Stimulated activated CD8-positive, alpha-beta memory T cell treated with anti-CD3 and anti-CD28 coated beads, Interleukin-12 subunit alpha, Interleukin-12 subunit beta, amount 100 ng/mL, for 1 hour (primary cell): ENCODE results near the gene LRMDA.

Experiments
- DNase-seq: peaks from one replicate; pipeline ENCODE4 v3.0.0-alpha.2; 2020; ENCODE audit warnings: low read depth

Gene LRMDA

DNA sequence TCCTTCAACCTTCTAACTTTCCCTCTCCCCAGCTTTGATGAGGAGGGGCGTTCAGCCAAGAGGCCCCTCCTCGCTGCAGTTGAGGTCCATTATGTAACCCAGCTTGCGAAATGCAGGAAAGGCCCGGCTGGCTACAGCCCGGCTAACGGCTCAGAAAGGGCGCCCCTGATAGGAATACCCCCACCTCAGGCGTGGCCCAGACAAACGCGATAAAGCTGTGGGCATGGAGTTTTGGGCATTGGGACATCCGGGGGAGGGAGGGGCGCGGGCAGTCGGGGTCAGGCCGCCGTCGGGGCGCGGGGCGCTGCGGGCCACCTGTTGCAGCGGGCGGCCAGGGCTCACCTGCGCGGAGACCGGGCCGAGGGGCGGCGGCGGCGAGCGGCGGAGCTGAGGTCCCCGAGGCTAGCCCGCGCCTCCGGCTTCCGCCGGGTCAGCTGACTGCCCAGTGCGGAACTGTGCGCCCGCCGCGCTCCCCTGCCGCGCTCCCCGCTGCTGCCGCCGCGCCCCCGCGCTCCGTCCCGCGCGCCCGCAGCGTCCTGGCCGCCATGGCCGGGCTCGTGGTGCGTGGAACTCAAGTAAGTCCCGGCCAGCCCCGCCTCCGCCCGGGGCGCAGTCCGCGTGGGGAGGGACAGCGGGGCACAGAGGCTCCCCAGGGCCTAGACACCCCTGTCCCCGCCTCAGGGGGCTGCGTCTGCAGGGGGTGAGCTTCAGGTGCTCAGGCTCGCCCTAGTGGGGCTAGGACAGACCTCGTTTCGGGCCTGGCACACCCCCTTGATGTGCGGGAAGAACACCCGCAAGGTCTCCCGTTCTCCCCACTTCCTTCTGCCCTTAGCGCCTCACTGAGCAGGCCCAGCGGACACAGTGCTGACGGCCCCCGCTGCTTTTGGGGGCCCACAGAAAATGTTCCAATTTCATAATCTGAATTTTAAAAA, at the start of gene LRMDA:
TSS of gene LRMDA (plus strand) at position 445 of the 932 bp plus-strand sequence.
- no peak for DNase-seq

GRCh38 chr10:75386128-75386527, 45.3 kb upstream of the LRMDA start:
- no peak for DNase-seq

GRCh38 chr10:75388082-75388481, 43.3 kb upstream of the LRMDA start:
- no peak for DNase-seq

- no peak for DNase-seq
Measured at GRCh38 chr10:75390178-75390577, 41.2 kb upstream of the LRMDA start.

DNA sequence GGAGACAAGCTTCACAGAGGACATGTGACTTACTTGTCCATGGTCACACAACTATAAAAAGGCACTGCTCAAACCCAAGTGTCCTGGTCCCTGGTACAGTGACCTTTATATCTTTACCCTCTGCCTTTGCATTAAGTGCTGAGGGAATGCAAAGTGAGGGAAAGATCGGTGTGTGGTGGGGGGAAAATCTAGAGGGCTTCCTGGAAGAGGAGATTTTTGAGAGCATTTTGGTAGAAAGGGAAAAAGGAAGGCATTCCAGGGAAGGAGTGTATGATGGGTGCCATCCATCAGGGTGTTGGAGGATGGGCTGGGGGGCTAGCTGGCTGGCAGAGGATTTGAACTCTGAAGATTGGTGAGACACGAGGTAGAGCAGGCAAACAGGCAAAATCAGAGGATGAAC, 39.2 kb upstream of the LRMDA start:
- DNase-seq = no peak

- DNase-seq = no peak
Measured at GRCh38 chr10:75392744-75393143, 38.7 kb upstream of the LRMDA start.

- no peak for DNase-seq
Measured at GRCh38 chr10:75394221-75394620, 37.2 kb upstream of the LRMDA start.

DNA sequence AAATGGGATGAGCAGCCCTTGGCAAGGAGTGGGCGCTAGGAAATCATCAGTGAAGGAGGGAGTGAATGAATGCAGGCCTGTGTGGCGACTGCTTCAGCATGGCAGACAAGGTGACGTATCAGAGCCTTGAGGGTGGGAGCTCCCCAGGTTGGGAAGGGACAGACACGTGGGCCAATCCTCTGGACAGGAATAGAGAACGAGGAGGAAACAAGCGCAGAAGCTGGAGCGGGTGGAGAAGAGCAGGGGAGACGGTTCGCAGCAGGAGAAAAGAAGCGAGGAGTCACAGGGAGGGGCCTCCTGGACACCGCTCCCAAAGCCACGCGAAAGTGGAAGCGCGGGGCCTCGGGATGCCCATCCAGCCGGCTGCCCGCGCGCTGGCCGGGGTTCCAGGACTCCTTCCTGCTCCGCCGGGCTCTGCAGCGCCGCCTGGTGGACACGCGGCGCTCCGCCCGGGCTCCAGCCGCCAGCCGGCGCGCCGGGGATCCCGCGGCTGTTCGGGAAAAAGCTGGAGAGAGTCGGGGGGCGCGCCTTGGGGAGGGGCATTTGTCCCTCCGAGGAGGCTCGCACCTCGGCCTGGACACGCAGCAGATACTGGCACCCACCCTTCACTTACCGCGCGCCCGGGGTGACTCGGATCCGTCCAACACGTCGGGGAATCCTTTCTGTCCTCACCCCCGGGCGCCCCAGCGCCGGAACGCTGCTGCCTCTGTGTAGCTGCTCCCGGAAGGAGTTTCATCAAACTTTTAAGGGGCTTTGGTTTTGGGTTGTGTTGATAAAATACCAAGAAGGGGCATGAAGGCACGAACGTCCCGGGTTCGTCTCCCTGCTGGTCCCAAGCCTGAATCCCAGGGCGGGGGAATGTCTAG, 36.1 kb upstream of the LRMDA start:
- DNase-seq = no peak

DNA sequence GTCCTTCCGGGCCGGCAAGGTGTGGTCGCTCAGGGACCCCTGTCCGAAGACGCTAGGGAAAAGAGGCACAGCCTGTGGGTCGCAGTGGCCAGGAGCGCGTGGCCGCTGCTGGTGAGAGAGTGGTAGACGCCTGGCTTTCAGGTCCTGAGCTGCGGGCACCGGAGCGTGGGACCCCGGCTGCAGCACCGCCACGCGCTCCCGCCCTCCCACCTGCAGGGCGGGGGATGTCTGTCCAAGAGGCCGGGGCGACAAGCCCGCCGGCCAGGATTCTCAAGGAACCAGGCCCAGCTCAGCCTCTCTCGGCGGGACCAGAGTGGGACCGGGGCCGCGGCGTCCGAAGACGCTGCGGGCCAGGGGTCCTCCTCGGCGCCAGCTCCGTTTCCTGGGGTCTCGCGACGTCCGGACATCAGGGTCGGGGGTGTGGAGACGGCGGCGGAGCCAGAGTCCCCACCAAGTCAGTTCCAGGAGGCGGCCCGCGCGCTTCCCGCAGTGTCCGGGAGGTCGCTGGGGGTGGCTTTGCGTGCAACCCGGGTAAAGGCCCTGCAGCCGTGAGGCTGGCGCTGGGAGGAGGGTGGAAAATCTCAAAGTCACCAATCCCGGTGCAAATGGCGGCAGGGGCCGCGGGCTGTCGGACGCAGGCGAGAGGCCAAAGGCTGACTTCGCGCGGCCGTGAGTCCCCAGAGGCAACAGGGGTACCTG, 35.3 kb upstream of the LRMDA start:
- DNase-seq = no peak

DNA sequence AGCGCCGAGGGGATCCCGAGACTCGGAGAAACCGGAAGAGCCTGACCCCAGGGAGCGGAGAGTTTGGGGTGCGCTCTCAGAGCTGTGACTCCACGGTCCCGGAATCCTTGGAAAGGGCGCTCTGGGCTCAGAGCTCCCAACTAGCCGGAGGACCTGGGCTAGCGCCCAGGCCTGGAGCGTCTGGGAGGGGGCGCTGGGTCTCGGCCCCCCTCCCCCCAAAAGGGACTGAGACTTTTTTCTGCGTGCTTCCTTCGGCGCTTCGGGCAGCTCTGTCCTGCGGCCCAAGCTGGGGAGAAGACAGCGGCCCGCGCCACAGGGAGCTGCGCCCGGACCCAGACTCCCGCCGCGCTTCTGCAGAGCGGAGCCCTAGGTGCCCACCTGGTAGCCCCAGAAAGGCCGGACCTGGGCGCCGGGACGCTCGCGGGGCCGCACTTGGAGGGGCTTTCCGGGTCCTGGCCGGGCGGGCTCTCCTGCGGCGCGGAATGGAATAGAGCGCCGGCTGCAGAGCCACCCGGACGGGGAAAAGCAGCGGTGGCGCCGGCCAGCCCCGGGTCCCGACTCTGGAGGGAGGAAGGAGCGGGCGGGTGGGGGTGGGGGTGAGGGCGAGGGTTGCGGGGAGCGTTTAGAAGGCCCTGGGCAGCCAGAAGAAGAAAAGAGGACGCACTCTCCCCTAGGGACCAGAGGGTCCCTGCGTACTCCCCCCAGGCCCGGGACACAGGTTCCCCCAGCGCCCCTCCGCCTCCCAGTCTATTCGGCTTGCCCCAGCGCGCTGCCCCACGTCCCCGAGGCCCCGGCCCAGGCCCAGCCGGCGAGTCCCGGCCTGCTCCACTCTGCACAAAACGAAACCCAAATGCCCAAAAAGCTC, 34.6 kb upstream of the LRMDA start:
- no peak for DNase-seq

- DNase-seq = no peak
Measured at GRCh38 chr10:75397496-75398199, 33.8 kb upstream of the LRMDA start.

- no peak for DNase-seq
Measured at GRCh38 chr10:75398200-75398691, 33.2 kb upstream of the LRMDA start.

DNA sequence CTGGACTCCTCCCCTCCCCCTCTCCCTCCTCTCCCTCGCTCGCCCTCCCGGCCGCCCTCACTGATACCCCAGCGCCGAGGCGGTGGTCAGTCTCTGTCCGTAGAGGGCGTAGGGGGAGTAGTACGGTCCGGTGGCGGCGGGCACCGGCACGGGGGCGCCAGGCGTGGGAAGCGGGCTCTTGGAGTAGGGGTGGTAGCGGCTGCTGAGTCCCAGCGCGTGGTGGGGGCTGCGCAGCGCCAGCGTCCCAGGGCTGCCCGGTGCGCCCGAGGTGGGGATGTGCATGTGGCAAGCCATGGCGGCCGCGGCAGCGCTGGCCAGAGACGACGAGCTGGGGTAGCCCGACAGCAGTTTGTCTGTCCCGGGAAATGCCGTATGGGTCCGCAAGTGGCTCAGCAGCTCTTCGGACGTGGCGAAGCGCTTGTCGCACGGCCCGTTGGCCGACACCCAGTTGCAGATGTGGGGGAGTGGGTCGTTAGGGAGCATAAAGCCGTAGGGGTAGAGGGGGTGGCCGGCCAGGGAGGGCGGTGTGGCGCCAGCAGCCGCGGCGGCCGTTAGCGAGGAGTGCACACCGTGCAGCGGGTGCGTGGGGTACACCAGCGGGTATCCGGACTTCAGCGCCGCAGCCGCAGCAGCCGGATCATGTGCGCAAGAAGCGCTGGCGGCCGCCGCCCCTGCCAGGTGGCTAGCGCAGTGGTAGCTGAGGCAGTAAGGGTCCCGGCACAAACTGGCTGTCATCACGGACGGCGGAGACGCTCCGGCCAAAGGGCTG, 32.5 kb upstream of the LRMDA start:
- no peak for DNase-seq

DNA sequence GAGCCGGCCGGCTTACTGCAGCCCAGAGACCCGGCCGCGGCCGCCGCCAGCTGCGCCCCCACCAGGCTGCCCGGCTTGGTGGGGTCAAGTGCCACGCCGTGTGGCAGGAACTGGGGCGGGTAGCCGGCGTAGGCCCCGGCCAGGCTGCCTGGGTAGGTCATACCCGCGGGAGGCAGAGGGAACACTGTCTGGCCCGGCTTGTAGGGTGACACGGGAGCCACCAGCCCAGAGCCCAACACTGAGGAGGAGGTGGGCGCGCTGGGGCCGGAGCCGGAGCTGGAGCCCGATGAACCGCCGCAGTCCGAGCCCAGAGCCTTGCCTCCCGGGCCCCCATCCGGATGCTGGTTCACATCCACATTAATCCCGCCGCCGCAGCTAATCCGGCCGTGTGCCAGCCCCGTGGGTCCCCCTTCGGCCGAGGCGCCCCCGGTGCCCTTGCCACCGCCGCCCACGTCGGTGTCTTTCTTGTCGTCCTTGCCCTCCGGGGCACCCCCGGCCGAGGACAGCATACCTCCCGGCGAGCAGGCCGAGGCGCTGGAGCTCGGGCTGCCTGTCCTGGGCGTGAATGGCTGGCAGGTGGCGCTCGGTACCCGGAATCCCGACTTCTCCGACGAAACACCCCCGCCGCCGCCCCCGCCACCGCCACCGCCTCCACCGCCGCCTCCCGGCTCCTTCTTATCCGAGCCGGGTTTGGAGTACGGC, 31.8 kb upstream of the LRMDA start:
- no peak for DNase-seq

- DNase-seq = no peak
Measured at GRCh38 chr10:75400163-75400770, 31.2 kb upstream of the LRMDA start.

GRCh38 chr10:75400771-75401568, 30.5 kb upstream of the LRMDA start:
- no peak for DNase-seq

DNA sequence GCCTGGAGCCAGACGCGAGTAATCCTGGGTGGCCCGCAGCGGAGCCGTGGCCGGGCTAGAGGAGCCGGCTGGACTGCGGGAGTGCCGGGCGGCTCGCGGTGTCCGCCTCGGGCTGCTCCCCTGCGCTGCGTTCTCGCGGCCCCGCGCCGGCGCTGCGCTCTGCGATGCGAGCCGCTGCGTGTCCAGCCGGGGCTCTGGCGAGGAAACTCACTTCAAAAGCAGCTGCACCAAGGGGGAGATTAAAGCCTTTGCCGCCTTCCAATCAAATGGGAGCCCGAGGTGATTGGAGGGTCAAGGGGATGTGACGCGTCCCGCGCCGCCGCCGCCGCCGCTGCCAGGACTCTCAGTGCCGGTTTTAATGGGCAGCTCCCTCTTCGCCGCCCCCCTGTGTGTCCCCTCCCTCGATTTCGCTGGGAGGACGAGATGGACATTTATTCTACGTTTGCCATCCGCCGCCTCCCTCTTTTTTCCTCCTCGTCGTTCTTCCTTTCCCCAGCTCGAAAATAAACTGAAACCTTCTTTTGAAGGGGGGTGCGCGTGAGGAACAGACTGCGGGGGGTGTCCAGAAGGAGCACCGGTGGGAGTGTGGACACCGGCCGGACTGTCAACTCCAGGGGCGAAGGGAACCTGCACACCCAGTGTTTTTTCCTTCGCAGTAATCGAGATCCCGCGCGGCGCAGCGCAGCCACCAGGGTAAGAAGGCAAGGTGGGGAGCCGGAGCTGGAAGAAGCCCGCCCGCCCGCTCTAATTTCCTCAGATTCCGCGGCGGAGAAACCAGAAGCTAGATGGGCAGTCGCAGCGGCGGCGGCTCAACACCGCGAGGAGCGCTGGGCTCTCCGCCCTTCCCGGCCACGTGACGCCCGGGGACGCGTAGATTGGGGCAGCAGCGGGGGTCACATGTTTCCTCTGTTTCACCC, 29.6 kb upstream of the LRMDA start, which contains the start of gene ZNF503:
TSS of gene ZNF503 (minus strand) at position 196 of the 917 bp plus-strand sequence. CDS start 345 bp downstream, outside the sequence.
- no peak for DNase-seq
